Measurements from ENCODE around the gene CTNNBIP1.

The CTNNBIP1 gene

DNA sequence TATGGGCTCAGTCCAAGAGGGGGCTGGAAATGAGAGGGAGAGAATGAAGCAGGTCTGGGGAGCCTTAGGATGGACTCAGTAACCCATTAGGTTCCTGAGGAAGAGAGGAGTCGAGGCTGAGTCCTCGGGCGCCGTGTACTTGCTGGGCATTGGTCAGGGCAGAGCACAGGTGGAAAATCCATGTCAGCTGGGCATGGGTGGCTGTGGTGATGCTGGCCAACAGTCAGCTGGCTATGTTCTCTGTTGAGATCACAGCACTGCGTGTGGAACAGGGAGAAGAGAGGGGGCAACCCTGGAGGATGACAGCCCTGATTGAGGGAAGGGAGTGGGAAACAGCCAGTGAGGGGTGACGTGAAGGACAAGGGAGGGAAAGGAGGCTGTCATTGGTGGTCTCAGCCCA is 43.2 kb downstream of the CTNNBIP1 start:
- CTCF ChIA-PET: interaction anchor here (0.5 to 11.5 kb wide), 12 partner anchors 14 to 250 kb away, joined by 3 to 135 read pairs (median 3); no protein-coding TSS in a partner anchor
- Histone ChIP-seq H3K36me3 (ENCODE audit: control insufficient read depth in 2 of 2, insufficient read depth in 1 of 2, low read length in 2 of 2) (peaks cover 0 to 24% of the 10 kb centered on the region in 2 experiments; a peak in 1 of 3 replicates), H3K4me3 (ENCODE audit: low read depth, low read length) (no peak overlapping the region), H3K4me1 (ENCODE audit: control insufficient read depth, insufficient read depth, low read length) (no peaks in the 10 kb centered on the region), H3K9me3 (ENCODE audit: control insufficient read depth, insufficient read depth, low read depth, low read length) (no peaks in the 10 kb centered on the region), H3K27ac (ENCODE audit: extremely low read depth, low read depth, low read length) (no peak overlapping the region)
- no peak for TF ChIP-seq ZNF660 (tag by site-specific recombination; IDR thresholded peaks at IDR 0.05)
- TF ChIP-seq ZNF146 (tag by site-specific recombination; IDR thresholded peaks at IDR 0.05): no peak
- TF ChIP-seq ZNF530 (tag by site-specific recombination; IDR thresholded peaks at IDR 0.05; ENCODE audit: low read depth): no peak
- TF ChIP-seq ZNF366 (tag by site-specific recombination; conservative IDR thresholded peaks at IDR 0.05): no peak
- no peak for TF ChIP-seq ZNF664 (tag by site-specific recombination; IDR thresholded peaks at IDR 0.05)
- TF ChIP-seq ZNF335 (tag by site-specific recombination; conservative IDR thresholded peaks at IDR 0.05): no peak
- TF ChIP-seq, protein P1, sequence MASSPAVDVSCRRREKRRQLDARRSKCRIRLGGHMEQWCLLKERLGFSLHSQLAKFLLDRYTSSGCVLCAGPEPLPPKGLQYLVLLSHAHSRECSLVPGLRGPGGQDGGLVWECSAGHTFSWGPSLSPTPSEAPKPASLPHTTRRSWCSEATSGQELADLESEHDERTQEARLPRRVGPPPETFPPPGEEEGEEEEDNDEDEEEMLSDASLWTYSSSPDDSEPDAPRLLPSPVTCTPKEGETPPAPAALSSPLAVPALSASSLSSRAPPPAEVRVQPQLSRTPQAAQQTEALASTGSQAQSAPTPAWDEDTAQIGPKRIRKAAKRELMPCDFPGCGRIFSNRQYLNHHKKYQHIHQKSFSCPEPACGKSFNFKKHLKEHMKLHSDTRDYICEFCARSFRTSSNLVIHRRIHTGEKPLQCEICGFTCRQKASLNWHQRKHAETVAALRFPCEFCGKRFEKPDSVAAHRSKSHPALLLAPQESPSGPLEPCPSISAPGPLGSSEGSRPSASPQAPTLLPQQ (tag by site-specific recombination; IDR thresholded peaks at IDR 0.05): no peak
- TF ChIP-seq ZNF223 (tag by site-specific recombination; IDR thresholded peaks at IDR 0.05): no peak
- TF ChIP-seq ZNF426 (tag by site-specific recombination; IDR thresholded peaks at IDR 0.05): no peak
- TF ChIP-seq ZNF596 (tag by site-specific recombination; IDR thresholded peaks at IDR 0.05): no peak
- no peak for TF ChIP-seq SETDB1 (IDR thresholded peaks at IDR 0.05; ENCODE audit: insufficient read length, low read length)
- no peak for TF ChIP-seq ZNF169 (tag by site-specific recombination; IDR thresholded peaks at IDR 0.05)
- no peak for TF ChIP-seq EGR2 (tag by site-specific recombination; IDR thresholded peaks at IDR 0.05; ENCODE audit: low read depth)
- POLR2A ChIA-PET: interaction anchor here (1.2 kb wide), 1 partner anchor 77 kb away, joined by 3 read pairs; the partner anchor contains the start of genes LZIC and NMNAT1

- Histone ChIP-seq H3K4me1 (ENCODE audit: control insufficient read depth, insufficient read depth, low read length) (no peaks in the 10 kb centered on the region), H3K4me3 (ENCODE audit: low read depth, low read length) (no peak overlapping the region), H3K36me3 (ENCODE audit: control insufficient read depth in 2 of 2, insufficient read depth in 1 of 2, low read length in 2 of 2) (peaks cover 0 to 20% of the 10 kb centered on the region in 2 experiments; a peak in 1 of 3 replicates), H3K27ac (ENCODE audit: extremely low read depth, low read depth, low read length) (no peak overlapping the region), H3K9me3 (ENCODE audit: control insufficient read depth, insufficient read depth, low read depth, low read length) (no peaks in the 10 kb centered on the region)
- ChIA-PET CTCF (interaction anchor here (0.6 to 11.5 kb wide), 14 partner anchors 13 to 239 kb away, joined by 3 to 135 read pairs (median 4); no protein-coding TSS in a partner anchor), POLR2A (interaction anchor here (1.2 kb wide), 1 partner anchor 78 kb away, joined by 3 read pairs; the partner anchor contains the start of genes LZIC and NMNAT1)
- TF ChIP-seq ZSCAN30 (tag by site-specific recombination; IDR thresholded peaks at IDR 0.05) (no peak), ZNF596 (tag by site-specific recombination; IDR thresholded peaks at IDR 0.05) (no peak), ZNF521 (tag by site-specific recombination; IDR thresholded peaks at IDR 0.05) (no peak), ZFP69B (tag by site-specific recombination; IDR thresholded peaks at IDR 0.05) (no peak), ZBTB7A (tag by site-specific recombination; IDR thresholded peaks at IDR 0.05; ENCODE audit: low read depth) (no peak), ZNF121 (tag by site-specific recombination; IDR thresholded peaks at IDR 0.05) (no peak), OVOL3 (tag by site-specific recombination; IDR thresholded peaks at IDR 0.05) (no peak), ZBTB1 (tag by site-specific recombination; IDR thresholded peaks at IDR 0.05) (no peak), ZBTB48 (tag by site-specific recombination; IDR thresholded peaks at IDR 0.05) (no peak), ZNF169 (tag by site-specific recombination; IDR thresholded peaks at IDR 0.05) (no peak), ZNF394 (tag by site-specific recombination; IDR thresholded peaks at IDR 0.05; ENCODE audit: borderline replicate concordance) (no peak), ZNF416 (tag by site-specific recombination; IDR thresholded peaks at IDR 0.05) (no peak)
- TF ChIP-seq, protein P2, sequence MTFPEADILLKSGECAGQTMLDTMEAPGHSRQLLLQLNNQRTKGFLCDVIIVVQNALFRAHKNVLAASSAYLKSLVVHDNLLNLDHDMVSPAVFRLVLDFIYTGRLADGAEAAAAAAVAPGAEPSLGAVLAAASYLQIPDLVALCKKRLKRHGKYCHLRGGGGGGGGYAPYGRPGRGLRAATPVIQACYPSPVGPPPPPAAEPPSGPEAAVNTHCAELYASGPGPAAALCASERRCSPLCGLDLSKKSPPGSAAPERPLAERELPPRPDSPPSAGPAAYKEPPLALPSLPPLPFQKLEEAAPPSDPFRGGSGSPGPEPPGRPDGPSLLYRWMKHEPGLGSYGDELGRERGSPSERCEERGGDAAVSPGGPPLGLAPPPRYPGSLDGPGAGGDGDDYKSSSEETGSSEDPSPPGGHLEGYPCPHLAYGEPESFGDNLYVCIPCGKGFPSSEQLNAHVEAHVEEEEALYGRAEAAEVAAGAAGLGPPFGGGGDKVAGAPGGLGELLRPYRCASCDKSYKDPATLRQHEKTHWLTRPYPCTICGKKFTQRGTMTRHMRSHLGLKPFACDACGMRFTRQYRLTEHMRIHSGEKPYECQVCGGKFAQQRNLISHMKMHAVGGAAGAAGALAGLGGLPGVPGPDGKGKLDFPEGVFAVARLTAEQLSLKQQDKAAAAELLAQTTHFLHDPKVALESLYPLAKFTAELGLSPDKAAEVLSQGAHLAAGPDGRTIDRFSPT (tag by site-specific recombination; IDR thresholded peaks at IDR 0.05): no peak
- TF ChIP-seq, protein P3, sequence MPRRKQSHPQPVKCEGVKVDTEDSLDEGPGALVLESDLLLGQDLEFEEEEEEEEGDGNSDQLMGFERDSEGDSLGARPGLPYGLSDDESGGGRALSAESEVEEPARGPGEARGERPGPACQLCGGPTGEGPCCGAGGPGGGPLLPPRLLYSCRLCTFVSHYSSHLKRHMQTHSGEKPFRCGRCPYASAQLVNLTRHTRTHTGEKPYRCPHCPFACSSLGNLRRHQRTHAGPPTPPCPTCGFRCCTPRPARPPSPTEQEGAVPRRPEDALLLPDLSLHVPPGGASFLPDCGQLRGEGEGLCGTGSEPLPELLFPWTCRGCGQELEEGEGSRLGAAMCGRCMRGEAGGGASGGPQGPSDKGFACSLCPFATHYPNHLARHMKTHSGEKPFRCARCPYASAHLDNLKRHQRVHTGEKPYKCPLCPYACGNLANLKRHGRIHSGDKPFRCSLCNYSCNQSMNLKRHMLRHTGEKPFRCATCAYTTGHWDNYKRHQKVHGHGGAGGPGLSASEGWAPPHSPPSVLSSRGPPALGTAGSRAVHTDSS (tag by site-specific recombination; IDR thresholded peaks at IDR 0.05): no peak
- TF ChIP-seq, protein P4, sequence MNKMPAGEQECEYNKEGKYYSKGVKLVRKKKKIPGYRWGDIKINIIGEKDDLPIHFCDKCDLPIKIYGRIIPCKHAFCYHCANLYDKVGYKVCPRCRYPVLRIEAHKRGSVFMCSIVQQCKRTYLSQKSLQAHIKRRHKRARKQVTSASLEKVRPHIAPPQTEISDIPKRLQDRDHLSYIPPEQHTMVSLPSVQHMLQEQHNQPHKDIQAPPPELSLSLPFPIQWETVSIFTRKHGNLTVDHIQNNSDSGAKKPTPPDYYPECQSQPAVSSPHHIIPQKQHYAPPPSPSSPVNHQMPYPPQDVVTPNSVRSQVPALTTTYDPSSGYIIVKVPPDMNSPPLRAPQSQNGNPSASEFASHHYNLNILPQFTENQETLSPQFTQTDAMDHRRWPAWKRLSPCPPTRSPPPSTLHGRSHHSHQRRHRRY (tag by site-specific recombination; IDR thresholded peaks at IDR 0.05): no peak
Observed at GRCh38 chr1:9865724-9866123, 44.3 kb downstream of the CTNNBIP1 start.

All from HEK293 (cell line).